Tongue (tissue), 2 donors: ENCODE measurements around the gene PIP5K1B. TPM values are rescaled to one million over a fixed set of nuclear protein-coding genes. Genes with fewer than 3 reads are reported as not detected.
"Not testable (repeated sequence)": the region's sequence is repeated elsewhere in the genome, so short reads cannot be mapped to it uniquely, and the experiment has no call there.

Experiments
- DNase-seq: peaks from one replicate; pipeline ENCODE4 v3.0.0-alpha.2; 2015
- total RNA-seq: library from RNA; depleted of rRNA; stranded (reverse); fragments of >200 nt; gene quantifications from one replicate; pipeline ENCODE4 v1.2.3, GENCODE V29; 2014

PIP5K1B gene
- total RNA-seq, 1 donor from 2014 or later: 4.5 TPM

DNA sequence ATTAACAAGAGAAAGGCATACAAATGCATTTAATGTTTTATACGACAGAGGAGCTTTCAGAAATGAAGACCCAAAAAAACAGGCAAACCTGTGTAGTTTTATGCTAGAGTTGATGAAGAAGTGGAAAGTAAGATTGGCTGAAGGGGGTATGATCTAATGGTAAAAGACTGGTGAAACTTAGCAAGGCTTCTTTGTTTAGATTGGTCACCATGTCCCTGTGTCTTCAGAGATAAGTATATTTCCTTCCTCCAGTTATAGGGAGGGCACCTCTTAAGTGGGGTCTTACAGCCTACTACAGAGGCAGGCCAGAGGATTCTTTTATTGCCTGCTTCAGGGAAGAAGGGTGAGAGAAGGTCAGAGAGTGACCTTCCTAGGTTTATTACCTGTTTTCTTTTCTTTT lies 252.4 kb downstream of the PIP5K1B start:
- DNase-seq: no peak

DNA sequence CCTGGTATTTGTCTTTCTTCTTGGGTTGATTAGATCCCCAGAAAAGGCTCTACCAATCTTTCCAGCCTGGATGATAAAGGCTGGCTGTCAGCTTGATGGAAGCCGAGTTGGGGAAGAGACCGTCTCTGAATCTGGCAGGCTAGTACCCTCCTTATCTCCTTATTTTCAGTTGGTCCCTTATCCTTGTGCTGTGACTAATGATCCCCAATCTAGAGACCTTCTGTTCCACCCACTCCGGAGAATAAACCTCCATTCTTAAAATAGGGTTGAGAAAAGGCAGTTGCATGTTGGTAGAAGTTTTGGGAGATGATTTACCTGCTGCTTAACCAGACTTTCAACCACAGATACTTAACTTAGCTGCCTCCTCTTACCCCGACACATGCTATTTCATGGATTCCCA lies 256.5 kb downstream of the PIP5K1B start:
- no peak for DNase-seq

DNA sequence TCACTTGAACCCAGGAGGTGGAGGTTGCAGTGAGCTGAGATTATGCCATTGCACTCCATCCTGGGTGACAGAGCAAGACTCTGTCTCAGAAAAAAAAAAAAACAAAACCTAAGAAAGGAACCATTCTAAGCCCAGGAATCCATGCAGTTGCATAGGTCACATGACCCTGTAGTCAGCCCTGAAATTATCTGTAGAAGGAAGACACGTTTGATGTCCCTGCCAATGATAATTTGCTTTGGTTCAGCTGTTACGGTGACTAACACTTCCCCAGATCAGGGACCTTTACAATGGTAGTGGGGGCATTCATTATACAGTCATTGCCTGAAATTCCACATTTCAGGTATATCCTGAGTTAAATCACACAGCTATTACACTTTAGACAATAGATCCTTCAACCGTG lies 258.4 kb downstream of the PIP5K1B start:
- DNase-seq: no peak

DNA sequence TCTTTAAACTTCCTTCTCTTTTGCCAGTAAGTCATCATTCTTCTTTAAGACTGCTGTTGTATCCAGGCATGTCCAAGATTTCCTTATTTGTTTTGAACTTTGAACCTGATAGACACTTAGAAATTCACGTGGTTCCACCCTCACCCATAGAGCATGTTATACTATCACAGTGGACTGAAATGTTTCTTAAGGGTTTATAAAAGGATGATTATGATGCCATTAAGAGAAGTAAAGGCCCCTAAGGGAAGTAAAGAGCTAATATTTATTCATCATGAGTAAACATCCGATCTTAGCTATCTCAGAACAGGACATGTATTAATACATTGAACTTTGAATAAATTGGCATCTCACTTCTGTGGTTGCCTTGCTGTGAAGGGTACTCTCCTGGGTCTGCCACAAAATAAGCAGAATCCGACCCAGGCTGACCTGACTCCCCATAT lies 259.1 kb downstream of the PIP5K1B start:
- no peak for DNase-seq

DNA sequence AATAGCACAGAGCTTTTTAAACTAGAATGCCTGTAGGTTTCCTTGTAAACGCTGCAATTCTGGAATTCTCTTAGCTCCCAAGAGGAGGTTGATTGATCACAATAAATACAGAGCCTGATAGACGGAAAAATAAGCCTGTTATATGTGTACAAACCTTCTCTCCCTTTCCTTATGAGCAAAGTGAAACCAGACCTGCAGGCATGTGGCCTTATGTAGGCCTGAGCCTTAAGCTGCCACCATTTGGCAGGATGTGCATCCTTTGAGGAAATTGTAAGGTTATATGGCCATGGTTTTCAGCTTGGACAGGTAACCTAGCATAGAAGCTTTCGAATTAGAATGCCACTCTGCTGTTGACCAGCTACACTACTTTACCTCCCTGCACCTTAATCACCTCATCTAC lies 259.7 kb downstream of the PIP5K1B start:
- no peak for DNase-seq

DNA sequence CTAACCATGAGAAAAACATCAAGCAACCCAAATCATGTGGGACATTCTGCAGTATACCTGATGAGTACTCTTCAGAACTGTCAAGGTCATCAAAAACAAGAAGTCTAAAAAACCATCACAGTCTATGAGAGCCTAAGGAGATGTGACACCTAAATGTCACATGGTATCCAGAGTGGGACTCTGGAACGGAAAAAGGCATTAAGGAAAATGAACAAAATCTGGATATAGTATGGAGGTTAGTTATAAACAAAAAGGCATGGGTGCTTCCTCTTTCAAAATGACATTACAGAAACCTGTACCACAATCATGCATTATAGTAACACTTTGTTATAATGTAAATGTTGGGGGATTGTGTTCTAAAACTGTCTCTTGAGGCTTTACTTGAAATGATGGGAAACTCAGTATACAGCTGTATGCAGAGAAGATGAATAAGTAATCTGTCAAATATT lies 261.5 kb downstream of the PIP5K1B start:
- no peak for DNase-seq

DNA sequence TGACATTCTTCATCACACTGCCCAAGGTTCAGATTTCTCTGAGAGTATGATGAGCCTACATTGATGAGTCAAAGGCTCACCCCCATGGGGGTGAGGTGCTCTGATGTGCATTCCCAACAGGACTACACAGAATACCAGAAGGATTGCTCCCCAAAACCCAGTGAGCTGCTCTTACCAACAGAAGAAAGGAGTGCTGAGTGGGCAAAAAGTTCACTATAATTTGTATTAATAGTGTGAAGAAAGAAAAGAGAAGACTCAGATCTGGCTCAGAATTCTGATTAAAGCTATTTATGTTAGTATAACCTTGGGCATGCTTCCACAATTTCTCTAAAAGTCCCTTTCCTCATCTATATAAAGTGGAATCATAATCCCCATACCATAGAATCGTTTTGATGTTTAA lies 262.8 kb downstream of the PIP5K1B start:
- no peak for DNase-seq

DNA sequence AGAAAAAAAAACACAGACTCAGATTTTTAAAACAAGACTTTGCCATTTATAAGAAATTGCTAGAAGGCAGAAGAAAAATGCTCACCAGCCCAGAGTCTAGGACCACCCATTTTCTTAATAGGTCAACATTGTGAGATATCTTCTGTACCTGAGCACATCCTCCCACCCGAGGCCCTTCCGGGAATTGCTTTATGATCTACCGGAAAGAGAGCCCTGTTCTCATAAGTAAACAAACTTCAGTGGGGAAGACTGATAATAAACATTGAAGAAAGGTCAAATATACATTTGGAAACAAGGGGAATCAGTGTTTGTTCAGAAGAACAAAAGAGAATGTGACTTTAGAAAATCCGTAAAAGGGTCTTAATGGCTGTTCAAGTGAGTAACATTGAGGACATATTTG lies 264.5 kb downstream of the PIP5K1B start:
- no peak for DNase-seq

DNA sequence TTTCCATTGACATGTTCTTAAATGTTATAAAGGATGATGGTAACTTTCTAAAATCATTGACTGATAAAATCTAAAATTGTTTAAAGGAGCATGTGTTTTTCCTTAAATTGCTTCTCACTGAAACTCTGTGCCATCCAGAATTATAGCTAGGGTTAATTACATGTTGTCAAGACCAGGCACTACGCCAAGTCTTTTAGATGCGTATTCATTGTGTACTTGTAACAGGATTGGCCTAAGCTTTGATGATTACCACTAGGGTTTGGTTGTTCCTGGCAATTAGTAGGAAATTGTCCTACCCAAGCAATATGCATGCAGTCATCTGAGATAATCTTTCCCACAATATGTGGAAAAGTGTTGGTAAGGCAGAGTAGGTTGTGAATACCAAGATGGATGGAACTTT lies 265.1 kb downstream of the PIP5K1B start:
- no peak for DNase-seq

DNA sequence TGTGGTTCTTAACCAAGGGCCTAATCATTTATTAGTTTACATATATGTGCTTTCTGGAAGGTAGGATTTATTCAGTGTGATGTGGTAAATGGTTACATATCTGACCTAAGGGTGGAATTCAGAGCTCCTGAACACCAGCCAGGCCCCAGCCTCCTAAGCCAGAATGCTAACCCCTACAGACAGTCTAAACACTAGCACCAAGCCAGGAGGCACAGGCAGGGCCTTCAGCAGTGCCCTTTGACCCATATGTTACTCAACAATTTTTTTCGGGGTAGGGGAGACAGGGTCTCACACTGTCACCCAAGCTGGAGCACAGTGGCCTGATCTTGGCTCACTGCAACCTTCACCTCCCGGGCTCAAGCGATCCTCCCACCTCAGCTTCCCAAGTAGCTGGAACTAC lies 268.6 kb downstream of the PIP5K1B start:
- no peak for DNase-seq

DNA sequence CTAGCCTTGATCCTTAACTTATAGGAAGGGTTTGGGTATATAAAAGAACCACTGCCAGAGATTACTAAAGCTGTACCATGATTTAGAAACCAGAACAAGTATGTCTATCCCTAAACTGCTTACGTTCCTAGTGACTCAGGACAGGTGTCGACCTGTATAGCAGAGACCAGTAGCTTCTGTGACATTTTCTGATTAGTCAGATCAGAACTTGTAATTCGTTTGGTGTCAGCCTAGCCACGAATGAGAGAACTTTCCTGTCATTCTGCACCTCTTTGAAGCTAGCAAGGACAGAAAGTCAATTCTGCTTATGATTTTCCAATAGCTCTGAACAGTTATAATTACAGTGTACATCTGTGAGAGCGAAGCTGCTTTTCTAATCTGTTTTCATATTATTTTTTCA lies 269.4 kb downstream of the PIP5K1B start:
- DNase-seq: no peak

DNA sequence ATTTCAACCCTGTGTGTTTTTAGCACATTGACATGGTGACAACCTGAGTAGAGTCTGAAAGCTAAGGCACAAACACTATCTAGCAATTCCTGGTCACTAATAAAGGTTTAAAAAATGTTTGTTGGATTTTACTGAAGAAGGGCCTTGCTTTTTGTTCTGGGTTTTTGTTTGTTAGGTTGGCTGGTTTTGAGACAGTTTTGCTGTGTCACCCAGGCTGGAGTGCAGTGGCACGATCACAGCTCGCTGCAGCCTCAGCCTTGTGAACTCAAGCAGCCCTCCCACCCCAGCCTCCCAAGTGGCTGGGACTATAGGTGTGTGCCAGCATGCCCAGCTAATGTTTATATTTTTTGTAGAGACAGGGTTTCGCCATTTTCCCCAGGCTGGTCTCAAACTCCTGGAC lies 269.9 kb downstream of the PIP5K1B start:
- no peak for DNase-seq

DNA sequence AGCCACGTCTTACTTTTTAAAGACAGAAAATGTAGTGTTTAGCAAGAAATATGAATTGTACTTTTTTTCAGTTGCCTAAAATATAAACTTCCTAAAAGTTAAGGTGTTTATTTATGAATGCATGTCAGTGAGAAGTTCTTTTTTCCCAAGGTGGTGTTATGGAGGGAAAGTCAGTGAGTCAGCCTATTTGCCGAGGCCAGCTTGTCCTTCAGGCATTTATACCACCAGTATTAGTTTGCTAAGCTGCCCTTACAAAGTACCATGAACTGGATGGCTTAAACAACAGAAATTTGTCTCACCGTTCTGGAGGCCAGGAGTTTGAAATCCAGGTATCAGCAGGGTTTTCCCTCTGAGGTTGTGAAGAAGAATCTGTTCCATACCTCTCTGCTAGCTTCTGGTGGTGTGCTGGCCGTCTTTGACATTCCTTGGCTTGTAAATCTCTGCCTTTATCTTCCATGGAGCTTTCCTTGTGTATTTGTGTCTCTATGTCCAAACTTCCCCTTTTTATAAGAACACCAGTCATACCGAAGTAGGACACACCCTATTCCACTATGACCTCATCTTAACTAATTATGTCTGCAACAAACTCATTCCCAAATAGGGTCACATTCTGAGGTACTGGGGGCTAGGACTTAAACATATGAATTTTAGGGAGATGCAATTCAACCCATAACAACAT lies 270.5 kb downstream of the PIP5K1B start:
- DNase-seq: no peak

DNA sequence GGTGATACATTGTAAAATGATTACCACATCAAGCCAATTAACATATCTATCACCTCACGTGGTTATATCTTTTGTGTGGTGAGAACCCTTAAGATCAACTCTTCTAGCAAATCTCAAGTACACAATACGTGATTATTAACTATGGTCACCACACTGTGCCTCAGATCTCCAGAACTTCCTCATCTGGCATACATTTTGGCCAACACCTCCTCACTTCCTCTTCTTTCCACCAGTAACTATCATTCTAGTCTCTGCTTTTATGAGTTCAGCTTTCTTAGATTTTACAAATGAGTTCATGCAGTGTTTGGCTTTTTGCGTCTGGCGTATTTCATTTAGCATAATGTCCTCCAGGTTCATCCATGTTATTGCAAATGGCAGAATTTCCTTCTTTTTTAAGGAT lies 273.0 kb downstream of the PIP5K1B start:
- DNase-seq: no peak

DNA sequence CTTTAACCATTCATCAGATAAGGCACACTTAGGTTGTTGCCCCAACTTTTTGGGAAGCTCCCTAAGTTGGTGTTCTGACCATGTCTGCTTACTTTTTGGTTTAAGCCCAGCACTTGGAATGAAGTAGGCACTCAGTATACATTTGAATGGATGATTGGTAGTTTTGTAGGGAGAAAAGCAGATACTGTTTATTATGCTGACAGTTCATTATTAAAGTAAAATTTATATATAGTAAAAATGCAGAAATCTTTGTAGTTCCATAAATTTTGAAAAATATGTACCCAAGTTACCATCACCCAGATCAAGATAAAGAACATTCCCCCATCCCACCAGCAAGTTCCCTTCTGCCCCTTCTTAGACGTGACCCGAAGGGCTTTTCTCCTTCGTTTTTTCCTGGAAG lies 273.5 kb downstream of the PIP5K1B start:
- DNase-seq: no peak

DNA sequence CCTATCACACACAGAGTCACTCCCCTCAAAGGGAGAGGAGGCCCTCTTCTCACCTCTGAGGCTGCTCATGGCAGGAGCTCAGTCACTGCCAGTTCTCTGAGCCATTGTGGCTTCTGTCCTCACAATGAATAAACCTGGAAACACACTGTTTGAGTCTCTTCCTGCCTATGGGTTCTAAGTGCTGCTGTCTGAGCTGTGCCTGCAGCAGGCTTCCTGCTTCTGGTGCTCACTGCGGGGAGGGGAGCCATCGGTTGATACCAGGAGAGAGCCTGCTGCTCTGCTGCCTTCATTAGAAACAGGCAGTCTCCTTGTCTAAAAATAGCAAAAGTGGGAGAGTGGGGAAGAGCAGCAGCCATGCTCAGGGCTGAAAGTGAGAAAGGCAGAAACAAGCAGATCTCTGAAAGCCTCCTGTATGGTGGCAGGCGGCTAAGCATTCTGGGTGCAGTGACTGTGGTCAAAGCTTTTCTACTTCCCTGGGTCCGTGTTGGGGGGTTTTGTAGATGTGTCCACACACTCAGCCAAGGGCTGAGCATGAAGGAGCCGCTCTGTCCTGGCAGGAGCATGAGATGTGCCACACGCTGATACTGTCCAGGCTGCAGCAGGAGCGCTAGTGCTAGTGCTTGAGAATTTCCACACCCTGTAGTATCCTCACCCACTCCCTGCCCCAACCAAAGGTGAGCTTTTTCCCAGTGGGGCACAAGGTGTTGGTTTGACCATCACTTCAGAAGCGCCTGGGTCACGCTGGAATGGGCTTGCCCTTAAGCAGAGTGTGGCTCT lies 274.7 kb downstream of the PIP5K1B start:
- DNase-seq: peak; percentile 32

DNA sequence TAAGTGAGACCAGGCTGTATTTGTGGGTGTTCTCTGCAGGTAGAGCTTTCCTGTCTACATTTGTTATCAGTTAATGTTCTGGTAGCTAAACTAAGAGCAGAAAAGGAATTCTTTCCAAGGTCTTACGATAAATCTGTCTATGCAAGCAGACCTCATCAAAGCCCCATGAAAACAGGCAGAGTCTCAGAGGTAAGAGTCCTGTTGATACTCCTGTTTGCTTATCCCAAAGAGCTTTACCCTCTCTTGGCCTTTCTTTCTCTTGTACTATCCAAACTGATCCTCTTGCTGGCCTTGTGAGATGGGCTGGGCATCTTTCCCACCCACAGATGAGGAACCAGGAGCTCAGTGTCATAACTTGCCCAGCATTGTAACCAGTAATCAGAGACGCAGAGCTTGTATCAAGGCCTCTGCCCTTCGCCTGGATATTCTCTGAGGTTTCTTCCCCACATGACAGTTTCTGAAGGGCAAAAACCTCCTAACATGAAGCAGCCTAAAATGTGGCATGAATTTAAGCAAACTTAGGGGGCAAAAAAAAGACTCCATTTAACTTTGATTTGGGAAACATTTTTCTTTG lies 275.4 kb downstream of the PIP5K1B start:
- no peak for DNase-seq

DNA sequence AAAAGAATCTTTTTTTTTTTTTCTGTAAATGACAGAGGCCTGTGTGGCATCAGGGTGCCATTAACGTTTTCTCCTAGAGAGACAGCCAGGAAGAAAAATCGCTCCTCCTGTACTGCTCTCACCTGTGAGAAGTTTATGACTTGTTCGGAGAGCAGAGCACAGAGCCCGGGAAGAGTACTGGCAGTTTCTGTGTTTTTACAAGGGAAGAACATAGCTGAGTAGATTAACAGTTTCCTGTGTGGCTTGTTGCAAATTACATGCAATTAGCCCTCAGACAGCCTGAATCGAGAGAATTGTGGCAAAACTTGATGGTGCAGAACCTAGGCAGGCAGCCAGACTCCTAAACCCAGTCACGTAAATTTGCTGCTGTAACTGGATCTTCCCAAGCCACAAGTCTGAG lies 276.7 kb downstream of the PIP5K1B start:
- DNase-seq: no peak

DNA sequence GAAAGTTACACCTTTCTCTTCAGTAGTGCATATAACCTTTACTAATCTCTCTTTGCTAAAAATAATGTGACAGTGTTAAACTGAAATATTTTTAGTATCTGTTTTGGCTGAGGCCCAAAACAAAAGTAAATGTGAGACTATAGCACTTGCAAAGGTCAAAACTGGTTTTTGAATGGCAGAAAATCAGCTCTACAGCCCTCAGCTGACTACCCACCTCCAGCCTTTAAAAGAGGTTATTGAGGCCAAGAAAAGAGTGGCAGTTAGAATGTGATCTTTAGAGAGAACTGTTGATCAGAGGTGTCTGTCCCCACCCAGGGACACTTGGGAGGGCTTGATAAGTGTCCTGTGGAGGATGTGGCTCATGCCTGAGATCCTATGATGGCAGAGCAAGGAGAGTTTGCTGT lies 278.0 kb downstream of the PIP5K1B start:
- DNase-seq: no peak

DNA sequence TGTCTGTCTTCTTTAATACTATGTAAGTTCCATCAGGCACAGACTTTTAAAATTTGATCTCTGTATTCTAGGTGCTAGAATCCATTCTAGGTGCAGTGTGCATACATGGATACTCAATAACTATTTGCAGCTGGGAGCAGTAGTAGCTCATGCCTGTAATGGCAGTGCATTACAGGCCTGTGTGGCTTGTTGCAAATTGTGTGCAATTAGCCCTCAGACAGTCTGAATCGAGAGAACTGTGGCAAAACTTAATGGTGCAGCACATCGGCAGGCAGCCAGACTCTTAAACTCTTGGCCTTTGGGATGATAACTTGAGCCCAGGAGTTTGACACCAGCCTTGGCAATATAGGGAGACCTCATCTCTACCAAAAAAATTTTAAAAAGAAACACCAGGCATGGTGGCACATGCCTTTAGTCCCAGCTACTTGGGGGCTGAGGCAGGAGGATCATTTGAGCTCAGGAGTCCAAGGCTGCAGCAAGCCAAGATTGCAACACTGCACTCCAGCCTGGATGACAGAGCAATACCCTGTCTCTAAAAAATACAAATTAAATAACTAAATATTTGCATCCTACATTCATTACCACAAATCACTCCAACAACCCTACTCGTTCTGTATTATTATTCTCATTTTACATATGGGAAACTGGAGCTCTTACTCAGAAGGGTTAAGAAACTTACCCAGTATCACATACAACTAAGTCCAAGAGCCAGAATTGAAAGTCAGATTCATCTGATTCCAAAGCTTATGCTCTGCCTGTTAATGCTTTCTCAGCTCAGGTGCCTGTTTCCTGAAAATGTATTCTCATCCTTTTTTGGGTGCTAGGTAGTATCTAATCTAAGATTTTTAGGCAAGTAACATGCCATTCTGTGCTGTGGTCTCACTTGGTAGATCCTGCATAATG lies 278.7 kb downstream of the PIP5K1B start:
- no peak for DNase-seq

DNA sequence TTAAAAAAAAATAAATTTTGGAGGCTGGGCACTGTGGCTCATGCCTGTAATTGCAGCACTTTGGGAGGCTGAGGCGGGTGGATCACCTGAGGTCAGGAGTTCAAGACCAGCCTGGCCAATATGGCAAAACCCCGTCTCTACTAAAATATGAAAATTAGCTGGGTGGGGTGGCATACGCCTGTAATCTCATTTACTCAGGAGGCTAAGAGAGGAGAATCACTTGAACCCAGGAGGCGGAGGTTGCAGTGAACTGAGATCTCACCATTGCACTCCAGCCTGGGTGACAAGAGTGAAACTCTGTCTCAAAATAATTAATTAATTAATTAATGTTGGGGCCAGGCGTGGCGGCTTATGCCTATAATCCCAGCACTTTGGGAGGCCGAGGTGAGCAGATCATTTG lies 281.9 kb downstream of the PIP5K1B start:
- not testable (repeated sequence) for DNase-seq

DNA sequence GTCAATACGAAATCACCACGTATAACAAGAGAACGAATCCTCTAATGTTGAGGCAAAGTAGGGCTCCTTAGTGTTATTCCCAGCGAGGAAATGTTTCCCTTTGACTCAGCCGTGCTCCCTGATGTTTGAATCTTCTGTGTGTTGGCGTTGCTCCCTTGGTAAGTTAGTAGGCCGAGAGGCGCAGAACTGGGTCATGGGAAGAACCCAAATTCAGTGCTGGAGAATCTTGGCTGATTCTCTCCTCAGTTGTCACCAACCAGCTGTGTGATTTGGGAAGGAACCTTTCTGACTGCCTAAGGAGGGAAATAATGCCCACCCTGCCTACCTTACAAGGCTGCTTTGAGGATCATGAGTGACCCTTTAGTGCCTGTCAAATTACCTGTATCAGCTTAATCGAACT lies 286.4 kb downstream of the PIP5K1B start:
- no peak for DNase-seq

DNA sequence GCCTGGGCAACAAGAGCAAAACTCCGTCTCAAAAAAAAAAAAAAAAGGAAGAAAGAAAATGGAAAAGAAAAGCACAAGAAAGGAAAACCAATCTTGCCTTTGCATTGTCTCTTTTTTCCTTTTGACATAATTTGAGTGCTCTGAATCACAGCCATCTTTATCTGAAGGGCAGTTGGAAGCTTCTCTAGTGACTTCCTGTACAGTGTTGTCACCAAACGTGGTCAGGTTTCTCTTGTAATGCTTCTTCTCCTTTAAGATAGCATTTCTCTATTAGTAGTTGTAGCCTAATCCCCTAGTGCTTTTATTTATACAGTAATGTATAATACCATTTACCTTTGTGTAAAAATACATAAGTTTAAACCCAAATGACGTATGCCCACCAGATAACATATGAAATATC lies 290.7 kb downstream of the PIP5K1B start:
- DNase-seq: no peak
